Nucleus accumbens (tissue), 56 donors: Measurements from ENCODE around the gene CLIP4.
A peak's percentile ranks its signal among the peaks of the same experiment; 100 is the strongest.
"Not testable (repeated sequence)": the region's sequence is repeated elsewhere in the genome, so short reads cannot be mapped to it uniquely, and the experiment has no call there.

Experiments used
- DNase-seq, 56 donors: peaks; one replicate each; lab custom pipeline; 2025; lab: John Stamatoyannopoulos, UW

CLIP4 gene, protein sequence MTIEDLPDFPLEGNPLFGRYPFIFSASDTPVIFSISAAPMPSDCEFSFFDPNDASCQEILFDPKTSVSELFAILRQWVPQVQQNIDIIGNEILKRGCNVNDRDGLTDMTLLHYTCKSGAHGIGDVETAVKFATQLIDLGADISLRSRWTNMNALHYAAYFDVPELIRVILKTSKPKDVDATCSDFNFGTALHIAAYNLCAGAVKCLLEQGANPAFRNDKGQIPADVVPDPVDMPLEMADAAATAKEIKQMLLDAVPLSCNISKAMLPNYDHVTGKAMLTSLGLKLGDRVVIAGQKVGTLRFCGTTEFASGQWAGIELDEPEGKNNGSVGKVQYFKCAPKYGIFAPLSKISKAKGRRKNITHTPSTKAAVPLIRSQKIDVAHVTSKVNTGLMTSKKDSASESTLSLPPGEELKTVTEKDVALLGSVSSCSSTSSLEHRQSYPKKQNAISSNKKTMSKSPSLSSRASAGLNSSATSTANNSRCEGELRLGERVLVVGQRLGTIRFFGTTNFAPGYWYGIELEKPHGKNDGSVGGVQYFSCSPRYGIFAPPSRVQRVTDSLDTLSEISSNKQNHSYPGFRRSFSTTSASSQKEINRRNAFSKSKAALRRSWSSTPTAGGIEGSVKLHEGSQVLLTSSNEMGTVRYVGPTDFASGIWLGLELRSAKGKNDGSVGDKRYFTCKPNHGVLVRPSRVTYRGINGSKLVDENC

DNA sequence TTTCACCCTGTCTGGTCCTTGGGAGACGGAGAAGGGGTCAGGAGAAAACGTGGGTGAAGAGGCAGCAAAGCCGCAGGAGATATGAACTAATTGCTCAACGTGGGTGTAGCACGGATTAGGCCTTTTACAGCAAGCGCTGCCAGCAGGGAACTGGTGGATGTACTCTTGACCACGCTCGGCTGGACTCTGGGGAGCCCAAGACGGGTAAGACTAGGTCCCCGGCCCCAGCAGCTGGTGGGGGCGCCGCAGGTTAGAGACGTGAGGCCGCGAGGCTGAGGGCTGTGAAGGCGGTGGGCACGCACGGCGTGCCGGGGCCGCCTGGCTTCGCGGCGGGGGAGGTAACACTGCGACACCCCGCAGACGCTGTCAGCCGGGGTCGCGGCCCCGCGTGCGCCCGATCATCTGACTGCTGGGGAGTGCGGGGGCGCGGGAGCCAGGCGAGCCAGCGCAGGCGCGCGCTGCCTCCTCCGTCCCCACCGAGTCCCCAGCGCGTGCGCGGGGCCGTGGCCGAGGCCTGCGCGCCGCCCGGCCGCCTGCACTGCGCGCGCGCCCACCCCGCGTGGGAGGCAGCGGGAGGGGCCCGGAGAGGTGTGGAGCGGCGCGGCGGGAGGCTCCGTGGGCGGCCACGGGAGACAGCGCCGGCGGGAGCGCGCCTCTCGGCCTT, at the start of gene CLIP4:
Gene CLIP4, plus strand, starts transcription at position 470 of the 664 bp plus-strand sequence. CDS start 5,974 bp downstream, outside the sequence.
- DNase-seq: peak in 49 of 56 donors; percentile 20 to 89 (median 68)

DNA sequence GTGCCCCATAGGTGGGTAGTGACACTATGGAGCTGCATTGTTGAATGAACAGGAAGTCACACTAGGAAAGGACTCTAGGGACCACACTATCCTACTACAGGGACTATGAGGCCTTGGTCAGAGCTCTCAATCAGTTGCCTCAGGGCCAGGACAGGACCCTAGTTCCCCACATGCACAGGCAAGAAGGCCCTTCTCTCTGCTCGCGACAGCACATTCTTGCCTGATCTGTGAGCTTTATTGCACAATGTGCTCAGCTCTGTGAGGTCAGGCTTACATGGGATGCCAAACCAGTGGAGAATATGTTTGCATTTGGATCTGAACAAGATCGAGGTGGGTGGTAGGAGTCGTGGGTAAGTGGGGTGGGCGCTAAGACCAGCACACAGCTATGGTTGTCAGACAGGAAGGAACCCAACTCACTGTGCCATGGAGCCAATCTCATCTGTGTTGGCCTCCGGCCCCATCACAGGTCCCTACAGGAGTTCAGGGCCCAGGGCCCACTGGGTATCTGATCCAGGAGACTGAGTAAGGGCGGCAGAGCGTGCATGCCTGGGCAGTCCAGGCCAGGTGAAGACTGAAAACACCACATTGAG, 48.8 kb upstream of the CLIP4 start:
- DNase-seq: no peak

DNA sequence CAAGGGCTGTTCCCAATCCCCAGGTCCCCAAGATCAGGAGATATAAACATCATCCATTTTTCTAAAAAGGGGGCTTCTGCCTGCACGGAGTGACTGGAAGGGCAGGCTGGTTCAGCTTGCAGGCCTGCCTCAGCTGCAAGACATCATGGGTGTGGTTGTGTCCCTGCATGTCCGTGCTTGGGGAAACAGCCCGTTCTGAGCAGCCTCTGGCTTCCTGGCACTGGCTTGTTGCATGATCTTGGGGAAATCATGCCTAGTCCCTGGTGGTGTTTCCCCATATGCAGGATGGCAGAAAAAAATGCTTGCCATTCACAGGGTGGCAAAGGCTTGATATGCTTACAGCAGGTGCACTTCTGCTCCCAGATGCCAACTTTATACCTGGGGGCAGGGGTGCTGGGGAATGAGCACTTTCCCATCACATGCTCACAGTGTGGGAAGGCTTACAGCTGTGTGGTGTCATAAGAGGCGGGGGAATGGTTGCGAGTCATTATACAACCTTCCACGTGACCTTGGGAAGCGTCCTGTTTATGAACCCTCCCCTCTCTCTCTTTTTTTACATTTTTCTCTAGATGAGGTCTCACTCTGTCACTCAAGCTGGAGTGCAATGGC, 48.1 kb upstream of the CLIP4 start:
- DNase-seq: peak in 2 of 56 donors; percentile 13 to 19

DNA sequence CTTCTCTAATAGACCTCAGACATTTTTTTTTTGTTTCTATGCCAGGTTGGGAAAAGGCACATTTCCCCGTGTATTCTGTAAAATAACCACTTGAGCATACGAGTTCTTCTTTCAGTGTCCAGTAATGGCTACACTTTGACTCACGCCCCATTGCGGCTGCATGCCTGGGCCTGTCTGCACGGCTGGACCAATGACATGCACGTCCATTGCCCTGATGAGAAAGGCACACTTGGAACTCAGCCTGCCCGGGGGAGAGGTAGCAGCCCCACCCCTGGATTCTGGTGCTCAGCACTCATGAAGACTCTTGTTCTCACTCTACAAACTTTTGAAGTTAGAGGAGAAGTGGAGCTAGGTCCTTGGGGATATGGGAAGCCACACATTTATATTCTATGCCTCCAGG, 46.7 kb upstream of the CLIP4 start:
- no peak for DNase-seq

DNA sequence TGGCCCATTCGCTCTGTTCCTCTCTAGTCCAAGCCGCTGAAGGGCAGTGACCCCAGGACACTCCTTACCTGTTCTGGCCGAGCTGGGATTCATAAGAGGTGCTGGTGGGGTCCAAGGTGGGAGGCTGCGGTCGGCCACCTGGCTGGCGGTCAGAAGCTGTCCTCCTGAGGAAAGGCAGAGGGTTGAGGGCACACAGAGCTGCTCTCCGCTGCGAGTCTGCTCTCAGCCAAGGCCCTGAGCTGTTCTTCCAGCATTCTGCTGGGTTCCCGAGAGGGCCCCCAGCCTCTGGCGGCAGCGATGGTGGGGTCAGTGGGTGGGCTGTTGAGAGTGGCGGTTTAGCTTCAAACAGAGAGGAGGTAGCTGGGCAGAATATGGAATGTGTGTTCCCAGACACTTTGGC, 44.7 kb upstream of the CLIP4 start:
- no peak for DNase-seq

- no peak for DNase-seq
These were observed 43.9 kb upstream of the CLIP4 start for GRCh38 chr2:29071032-29071975.

GRCh38 chr2:29072251-29072650, 43.0 kb upstream of the CLIP4 start:
- no peak for DNase-seq

GRCh38 chr2:29072971-29073725, 42.1 kb upstream of the CLIP4 start:
- DNase-seq: no peak

- no peak for DNase-seq
These were observed 41.3 kb upstream of the CLIP4 start for GRCh38 chr2:29073933-29074332.

GRCh38 chr2:29074411-29074810, 40.8 kb upstream of the CLIP4 start, which contains the start of gene PCARE:
PCARE (minus strand) TSS chr2:29074523; CDS start chr2:29074261, 262 bp downstream.
- no peak for DNase-seq

- peak in 49 of 56 donors; percentile 30 to 91 (median 76) for DNase-seq
These were observed 39.1 kb upstream of the CLIP4 start for GRCh38 chr2:29075894-29076705.

DNA sequence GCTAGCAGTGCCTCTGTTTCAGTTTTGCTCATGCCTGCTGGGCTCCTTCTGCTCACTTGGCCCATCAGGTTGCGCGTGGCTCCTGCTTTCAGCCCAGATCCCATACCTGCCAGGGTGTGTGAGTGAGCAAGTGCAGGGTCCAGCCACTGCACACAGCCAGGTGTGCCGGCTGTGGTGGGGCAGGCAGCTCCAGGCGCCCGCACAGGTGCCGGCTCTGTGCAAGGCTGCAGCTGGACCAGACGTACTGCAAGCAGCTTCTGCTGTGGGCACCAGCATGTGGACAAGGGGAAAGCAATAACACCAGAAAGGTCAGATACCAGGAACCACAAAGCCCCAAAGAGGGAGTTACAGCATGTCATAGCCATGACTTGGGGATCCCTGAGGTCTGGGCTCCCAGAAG, 35.3 kb upstream of the CLIP4 start:
- no peak for DNase-seq

DNA sequence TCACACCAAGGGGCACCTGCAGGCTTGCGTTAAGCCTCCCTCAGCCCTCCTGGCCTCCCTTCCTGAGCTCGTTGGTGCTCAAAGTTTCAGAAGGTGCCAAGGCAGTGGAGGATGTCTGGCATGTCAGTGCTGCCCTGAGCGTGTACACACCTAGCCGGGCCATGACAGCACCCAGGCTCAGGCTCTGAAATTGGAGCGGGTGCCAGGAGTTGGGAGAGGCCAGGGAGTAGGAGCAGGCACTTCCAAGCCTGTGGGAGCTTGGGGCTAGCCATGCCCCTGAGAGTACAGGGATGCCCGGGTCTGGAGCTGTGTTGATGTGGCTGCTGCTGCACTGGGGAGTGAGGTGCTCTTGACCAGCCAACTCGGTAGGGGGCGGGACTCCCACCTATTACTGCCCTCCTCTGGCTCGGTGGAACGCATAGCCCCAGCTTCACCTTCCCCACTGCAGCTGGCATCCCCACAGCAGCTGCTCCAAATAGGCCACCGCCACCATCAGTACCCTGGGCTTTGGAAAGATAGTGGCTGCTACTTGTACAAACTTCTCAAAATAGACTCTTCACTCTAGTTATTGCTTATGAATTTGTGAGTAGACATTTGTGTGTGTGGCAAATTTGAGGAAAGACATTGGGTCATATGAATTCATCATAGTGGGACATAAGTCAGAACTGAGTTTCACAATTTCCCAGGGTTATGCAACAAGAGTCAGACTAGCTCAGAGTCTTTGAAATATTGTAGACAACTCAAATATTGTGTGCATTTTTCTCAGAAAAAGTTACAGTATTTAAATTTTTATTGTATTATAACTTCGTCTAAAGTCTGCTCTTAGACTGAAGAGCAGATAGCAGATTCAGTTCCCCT, 34.1 kb upstream of the CLIP4 start:
- no peak for DNase-seq

DNA sequence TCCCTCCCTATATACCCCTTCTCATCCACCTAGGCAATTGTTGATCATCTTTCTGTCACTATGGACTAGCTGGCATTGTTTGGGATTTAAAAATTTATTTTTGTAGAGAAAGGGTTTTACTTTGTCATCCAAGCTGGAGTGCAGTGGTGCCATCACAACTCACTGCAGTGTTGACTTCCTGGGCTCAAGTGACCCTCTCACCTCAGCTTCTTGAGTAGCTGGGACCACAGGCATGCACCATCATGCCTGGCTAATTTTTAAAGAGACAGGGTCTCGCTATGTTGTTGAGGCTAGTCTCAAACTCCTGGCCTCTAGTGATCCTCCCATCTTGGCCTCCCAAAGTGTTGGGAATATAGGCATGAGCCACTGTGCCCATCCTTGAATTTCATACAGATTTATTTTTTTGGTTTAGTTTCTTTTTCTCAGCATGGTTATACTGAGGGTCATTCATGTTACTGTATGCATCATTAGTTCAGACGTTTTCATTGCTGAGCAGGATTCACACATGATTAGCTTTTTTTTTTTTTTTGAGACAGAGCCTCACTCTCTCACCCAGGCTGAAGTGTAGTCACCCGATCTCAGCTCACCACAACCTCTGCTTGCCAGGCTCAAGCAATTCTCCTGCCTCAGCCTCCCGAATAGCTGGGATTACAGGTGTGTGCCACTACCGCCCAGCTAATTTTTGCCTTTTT, 32.3 kb upstream of the CLIP4 start:
- no peak for DNase-seq

DNA sequence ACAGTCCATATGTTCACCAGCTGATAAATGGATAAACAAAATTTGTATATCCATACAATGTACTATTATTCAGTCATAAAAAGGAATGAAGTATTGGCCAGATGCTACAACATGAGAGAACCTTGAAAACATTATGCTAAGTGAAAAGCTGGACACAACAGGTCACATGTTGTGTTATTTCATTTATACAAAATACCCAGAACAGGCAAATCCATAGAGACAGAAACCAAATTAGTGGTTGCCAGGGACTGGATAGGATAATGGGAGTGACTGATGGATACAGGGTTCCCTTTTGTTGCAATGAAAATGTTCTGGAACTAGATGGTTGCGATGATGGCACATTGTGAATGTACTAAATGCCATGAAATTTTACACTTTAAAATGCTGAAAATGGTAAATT, 30.7 kb upstream of the CLIP4 start:
- no peak for DNase-seq

GRCh38 chr2:29090311-29090710, 24.9 kb upstream of the CLIP4 start:
- DNase-seq: not testable (repeated sequence)
